NCI-H524 treated with DMSO at 0.1 percent for 48 hours (cell line): ENCODE results near the gene GNLY.

Experiments
- DNase-seq: peaks from one replicate; lab custom pipeline; 2025; lab: John Stamatoyannopoulos, UW

GNLY gene

DNA sequence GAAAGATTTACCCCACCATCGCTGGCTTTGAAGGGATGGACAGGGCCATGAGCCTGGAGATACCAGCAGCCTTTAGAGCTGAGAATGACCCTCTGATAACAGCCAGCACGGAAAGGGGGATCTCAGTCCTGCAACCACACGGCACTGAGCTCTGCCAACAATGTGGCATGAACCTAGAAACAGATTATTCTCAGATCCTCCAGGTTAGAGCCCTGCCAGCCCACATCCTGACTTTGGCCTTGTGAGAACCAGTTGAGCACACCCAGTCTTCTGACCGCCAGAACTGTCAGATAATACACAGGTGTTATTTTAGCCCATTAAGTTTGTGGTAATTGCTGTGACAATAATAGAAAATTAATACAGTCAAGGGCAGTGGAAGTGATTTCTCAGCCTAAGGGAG is 9.4 kb upstream of the GNLY start:
- DNase-seq = no peak

DNA sequence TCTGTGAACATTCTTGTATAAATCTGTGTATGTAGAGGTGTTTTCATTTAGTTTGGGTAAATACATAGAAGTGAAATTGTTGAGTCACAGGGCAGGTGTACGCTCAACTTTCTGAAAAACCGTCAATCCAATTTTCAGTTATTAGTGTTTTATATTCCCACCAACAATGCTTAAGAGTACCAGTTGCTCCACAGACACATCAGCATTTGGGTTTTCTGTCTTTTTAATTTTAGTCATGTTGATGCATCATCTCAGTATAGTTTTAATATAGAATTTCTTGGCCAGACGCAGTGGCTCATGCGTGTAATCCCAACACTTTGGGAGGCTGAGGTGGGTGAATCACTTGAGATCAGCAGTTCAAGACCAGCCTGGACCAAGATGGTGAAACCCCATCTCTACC is 3.2 kb upstream of the GNLY start:
- no peak for DNase-seq

DNA sequence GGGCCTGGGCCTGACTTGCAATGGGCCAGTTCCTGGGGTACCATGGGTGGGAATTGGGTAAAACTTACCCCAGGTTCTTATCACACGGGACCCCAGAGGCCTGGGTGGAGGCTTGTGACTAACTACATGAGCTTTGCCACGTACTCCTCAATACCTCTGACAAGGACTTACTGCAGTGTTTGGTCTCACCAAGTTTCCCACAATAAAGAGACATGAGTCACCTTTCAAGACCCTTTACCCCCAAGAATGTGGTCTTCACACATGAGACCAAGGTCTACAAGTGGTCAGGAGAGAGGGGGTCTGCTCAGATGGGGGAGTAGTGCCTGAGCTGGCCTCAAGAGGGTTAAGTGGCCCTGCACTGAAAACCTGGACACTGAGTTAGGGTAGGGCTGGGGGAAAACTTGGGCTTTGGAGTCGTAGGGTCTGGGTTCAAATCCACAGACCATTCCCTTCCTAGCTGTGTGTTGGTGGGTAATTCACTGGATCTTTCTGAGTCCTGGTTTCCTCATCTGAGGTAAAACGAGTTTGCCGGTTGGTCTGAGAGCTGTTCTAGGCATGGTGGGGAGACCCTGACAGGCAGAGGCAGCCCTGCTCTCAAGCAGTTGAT is 2.0 kb upstream of the GNLY start:
- DNase-seq = no peak

DNA sequence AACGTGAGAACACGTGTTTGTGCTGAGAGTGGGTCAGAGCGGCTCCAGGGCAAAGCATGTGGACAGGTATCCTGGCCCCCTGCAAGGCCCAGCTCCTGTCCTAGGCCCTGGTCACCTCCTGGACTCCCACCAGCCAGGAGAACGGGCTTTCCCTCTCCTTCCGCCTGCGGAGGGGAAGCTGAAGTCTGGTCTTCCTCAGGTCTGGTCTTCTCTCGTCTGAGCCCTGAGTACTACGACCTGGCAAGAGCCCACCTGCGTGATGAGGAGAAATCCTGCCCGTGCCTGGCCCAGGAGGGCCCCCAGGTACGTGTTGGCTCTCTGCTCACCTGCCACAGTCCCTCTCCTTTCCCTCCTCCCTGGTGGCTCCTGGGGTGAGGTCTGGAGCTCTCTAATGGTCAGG is 963 bp downstream of the GNLY start:
- no peak for DNase-seq

DNA sequence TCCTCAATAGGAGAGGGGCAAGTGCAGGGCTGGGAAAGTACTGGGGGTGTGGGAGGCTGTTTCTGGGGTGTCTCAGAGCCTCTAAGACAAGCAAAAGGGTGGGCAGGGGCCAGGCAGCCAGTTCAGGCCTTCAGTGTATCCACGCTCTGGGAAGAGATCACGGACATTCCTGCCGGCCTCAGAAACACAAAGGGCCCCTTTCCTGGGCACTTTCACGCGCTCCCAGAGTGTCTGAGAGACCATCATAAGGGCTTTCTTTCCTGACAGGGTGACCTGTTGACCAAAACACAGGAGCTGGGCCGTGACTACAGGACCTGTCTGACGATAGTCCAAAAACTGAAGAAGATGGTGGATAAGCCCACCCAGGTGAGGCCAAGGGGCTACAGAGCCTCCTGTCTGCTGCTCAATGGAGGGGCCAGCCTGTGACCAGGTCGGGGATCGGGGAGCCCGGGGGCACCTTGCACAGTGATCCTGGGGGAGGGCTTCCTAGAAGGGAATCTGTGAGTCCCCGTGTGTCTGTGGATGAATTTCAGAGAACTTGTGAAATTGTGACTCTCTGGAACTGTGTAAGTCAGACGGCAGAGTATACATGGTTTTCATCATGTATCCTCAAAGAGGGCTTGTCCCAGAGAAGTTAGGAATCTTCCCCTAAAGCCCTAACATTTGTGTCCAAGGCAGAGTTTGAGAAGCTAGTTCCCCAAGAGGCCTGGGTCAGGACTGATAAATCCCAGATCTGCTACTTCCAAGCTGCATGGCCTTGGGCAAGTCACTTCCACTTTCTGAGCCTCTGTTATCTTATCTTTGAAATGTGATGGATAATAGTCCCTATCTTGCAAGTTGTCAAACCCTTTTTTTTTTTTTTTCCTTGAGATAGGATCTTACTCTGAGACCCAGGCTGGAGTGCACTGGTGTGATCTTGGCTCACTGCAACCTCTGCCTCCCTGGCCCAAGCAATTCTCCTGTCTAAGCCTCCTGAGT is 1.8 kb downstream of the GNLY start:
- no peak for DNase-seq

DNA sequence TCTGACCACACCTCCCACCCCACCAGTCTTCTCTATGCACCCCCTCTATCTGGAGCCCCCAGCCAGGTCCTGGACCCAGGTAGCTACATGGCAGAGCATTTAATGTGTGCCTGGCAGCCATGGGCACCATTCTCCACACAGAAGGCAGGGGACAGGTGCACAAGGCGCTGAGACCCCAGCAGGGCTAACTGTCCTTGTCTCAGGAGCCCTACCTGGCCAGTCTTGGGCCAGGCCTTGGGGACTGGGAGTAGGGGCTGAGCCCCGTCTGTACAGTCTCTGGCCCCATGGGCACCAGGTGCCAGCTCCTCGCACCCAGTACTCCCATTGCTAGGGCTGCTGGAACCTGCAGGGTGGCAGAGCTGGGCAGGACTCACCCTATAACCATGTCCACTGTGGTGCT is 2.9 kb downstream of the GNLY start:
- DNase-seq = no peak

DNA sequence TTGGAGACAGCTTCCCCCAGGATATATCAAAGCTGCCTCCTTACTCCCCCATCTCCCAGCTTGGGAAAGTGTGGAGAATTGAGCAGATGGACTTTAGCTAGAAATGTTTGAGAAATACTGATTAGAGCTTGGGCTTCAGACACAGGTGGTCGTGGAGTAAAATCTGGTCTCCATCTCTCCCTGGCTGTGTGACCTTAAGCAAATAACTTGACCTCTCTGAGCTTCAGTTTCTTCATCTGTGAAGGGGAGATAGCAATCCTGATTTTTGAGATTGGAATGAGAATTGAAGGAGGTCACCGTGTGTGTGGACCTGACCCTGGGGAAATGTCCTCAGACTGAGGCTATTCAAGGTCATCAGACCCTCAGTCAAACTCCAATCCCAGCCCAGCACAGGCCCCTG is 3.6 kb downstream of the GNLY start:
- no peak for DNase-seq

DNA sequence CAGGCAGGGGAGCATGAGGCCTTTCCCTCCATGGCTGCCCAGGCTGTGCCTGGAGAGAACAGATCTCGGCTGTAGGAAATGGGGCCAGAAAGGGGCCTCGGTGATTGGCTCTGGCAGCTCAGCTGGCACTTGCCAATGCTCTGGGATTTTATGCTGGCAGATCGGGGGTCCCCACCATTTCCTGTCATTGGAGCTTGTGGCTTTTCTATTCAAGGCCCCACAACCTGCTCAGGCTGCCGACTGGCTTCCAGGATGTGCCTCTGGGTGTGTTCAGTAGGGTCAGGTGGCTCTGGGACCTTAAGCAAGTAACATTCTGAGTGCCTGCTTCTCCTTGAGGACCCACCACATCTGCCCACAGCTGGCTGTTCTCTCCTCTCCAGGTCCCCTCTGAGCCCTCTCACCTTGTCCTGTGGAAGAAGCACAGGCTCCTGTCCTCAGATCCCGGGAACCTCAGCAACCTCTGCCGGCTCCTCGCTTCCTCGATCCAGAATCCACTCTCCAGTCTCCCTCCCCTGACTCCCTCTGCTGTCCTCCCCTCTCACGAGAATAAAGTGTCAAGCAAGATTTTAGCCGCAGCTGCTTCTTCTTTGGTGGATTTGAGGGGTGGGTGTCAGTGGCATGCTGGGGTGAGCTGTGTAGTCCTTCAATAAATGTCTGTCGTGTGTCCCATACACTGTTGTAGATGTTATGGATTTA is 4.2 kb downstream of the GNLY start:
- DNase-seq = no peak

DNA sequence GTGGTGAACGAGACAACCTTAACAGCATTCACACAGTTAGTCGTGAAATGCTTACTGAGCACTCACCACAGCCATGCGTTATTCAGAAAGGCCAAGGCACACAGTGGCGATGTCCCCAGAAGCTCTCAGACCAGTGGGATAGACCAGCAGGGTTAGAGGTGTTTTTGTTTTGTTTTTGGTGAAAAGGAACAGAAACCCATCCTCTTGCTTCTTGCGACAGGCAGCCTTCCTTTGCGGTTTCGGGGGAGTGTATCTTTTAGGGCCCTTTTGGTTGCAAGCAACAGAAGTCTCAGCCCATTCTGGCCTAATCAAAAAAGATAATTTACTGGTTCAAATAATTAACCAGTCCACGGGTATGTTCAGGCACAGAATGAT is 4.7 kb downstream of the GNLY start:
- no peak for DNase-seq

DNA sequence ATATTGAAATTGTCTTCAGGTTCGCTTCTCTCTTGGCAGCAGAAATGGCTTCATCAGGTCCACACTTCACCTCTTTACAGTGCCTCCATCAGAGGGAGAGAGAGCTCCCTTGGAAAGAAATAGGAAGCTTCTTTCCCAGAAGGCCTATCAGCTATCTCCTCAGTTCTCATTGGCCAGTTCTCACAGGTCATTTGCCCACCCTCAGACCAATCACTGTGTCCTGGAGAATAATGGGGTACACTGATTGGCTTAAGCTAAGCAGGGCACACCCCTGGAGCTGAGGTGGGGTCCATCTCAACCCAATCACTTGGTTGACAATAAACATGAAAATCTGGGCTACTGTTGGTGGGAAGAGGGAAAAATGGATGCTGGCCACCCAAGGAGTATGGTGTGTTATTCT is 5.2 kb downstream of the GNLY start:
- no peak for DNase-seq

DNA sequence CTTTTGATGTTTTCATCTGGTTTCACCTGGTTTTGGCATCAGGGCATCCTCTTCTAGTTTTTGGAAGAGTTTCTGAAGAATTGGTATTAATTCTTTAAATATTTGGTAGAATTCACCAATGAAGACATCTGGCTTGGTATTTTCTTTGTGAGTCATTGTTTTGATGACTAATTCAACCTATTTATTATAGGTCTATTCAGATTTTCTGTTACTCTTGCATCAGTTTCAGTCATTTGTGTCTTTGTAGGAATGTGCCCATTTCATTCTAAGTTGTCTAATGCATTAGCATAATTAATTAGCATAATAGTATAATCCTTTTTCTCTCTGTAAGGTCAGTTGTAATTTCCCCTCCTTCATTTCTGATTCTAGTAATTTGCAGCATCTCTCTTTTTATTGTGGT is 8.0 kb downstream of the GNLY start:
- DNase-seq = no peak

DNA sequence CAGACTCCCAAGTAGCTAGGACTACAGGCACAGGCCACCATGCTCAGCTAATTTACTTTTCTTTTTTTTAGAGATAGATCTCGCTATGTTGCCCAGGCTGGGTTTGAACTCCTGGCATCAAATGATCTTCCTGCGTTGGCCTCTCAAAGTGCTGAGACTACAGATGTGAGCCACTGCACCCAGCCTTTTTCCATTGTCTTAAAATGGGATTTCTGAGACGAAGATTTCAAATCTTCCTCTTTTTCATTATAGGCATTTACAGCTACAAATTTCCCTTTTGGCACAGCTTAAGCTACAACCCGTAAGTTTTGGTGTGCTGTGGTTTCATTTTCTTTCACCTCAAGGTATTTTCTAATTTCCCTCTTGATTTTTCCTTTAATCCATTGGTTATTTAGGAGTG is 8.6 kb downstream of the GNLY start:
- DNase-seq = no peak

DNA sequence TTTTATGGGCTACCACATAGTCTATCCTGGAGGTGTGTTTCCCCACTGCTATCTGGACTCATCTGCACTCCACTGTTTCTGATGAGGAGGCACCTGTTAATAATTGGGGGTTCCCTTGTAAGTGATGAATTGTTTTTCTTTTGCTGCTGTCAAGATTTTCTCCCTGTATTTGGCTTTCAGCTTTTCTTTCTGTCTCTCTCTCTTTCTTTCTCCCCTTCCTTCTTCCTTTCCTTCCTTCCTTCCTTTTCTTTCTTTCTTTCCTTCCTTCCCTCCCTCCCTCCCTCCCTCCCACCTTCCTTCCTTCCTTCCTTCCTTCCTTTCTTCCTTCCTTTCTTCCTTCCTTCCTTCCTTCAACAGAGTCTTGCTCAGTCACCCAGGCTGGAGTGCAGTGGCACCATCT is 9.2 kb downstream of the GNLY start:
- no peak for DNase-seq

DNA sequence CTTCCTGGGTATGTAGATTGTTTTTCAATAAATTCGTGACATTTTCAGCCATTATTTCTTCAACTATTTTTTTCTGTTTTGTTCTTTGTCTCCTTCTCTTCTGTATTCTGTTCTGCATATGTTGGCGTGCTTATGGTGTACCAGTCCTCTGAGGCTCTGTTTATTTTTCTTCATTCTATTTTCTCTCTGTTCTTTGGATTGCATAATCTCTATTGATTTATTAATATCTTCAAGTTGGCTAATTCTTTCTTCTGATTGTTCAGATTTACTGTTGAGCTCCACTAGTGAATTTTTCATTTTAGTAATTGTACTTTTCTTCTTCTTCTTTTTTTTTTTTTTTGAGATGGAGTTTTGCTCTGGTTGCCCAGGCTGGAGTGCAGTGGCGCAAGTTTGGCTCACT is 9.9 kb downstream of the GNLY start:
- DNase-seq = no peak

DNA sequence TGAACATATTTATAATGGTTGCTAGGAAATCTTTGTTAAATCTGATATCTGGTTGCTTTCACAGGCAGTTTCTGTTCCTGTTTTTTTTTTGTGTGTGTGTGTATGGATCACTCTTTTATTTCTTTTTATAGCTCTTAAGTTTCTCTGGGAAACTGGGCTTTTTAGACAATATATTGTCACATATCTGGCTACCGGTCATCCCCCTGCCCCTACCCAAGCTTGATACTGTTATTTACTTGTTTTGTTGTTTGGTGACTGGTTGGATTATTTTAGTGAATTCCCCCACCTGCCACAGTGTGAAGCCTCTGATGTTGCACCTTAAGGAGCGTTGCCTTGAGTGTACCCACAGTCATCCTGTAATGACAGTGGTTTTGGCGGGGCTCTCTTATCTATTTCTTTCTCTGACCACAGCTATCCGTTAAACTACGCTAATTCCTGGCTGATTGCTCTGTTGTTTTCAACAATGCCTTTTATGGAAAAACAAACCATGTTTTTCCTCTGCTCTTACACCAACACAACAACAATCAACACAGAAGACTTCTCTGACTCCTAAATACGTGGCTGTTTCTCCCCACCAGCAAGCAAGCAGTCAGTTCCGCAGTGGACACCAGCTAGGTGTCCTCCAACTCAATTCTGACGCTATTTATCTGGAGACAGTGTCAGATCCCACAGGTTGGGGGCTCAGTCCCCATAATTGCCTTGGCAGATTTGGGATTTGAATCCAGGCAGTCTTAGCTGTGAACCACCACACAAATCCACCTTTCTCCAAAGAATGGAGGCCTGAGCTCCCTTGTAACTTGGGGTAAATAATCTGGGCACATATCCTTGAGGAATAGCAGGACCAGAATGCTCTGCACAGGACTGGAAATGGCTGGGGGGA is 10.9 kb downstream of the GNLY start:
- DNase-seq = no peak

DNA sequence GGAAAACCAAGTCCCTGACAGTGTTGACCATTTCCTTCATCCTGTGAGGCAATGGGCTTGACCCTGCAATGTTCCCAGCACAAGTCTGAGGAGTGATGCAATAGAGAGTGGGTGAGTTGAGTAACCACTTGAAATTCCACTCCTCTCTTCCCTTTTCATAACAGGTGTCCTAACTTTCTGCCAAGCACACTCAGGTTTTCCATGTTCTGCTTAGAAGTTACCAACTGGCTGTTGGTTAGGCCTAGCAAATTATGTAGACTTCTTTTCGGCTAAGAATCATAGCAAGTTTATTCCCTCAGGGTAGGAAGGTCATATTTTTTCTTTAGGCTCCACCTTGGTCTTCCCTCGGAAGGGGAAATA is 11.5 kb downstream of the GNLY start:
- no peak for DNase-seq

DNA sequence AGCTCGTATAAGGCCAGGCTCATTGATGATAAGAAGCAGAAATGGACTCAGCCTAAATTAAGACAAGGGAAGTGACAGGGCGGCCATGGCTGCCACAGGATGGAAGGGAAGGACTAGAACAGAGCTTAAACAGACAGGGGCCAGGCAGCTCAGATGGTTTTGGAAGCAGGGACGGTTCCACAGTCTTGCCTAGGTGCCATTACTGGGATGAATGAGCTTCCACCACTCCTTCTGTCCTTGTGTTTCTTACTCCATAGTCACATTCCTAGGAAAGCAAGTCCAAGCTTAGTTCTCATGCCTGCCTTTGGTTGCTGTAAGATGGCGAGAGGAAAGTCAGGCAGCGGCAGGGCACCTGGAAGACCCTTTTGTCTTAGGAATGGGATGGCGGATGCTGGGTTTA is 11.9 kb downstream of the GNLY start:
- no peak for DNase-seq

DNA sequence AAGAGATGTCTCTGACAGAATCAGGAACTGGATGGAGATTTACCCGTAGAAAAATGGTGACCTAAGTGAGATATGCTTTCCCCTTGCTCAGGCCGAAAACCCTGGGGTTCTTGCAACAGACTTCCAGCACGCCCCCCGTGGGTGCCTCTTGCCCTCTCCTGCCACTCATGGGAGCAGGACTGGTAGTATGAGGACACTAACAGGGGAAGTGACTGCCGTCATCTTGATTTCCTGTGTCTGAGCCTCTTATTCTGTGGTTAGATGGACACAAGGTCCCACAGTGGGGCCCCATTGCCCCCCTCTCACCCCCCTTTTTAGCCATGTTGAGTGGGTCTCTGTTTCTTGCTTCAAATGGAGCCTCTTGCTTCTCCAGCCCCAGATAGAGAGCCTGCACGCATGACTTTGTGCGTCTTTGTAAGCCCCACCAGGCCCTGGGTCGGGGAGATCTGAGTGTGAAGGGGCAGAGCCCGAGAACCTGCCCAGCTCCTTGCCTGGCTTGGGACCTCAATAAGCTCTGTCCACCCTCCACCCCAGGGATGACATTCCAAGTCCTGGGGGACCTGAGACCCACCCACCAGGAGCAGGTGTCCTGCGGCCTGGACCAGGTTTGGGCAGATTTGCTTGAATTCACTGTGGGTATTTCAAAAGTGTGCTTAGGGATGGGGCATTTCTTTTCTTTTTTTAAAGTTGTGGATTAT is 12.6 kb downstream of the GNLY start:
- DNase-seq = no peak

DNA sequence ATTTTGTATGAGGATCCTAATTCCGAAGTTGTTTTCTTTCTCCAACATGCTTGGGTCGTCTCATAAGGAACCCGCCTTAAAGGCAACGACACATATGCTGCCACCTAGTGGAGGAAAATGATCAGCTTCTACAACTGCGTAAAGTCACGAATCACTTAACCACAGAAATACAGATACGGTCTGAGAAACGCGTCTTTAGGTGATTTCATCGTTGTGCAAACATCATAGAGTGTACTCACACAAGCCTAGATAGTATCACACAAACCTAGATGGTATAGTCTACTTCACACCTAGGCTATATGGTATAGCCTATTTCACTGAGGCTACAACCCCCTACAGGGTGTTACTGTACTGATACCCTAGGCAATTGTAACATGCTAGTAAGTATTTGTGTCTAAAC is 13.1 kb downstream of the GNLY start:
- DNase-seq = no peak

DNA sequence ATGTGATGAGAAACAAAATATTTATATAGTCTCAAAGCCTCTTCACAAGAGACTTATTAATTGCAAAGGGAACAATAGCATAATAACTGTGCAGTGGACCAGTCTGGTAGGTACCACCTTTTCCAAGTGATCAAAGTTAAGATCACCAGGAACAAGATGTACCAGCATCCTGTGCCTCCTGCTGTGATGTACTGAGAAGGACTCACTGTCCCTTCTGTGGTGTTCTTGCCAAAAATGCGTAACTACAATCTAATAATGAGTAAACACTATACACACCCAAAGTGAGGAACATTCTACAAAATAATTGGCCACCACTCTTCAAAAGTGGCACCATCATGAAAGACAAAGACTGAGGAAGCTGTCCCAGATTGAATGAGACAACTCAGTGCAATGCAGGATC is 14.5 kb downstream of the GNLY start:
- no peak for DNase-seq

DNA sequence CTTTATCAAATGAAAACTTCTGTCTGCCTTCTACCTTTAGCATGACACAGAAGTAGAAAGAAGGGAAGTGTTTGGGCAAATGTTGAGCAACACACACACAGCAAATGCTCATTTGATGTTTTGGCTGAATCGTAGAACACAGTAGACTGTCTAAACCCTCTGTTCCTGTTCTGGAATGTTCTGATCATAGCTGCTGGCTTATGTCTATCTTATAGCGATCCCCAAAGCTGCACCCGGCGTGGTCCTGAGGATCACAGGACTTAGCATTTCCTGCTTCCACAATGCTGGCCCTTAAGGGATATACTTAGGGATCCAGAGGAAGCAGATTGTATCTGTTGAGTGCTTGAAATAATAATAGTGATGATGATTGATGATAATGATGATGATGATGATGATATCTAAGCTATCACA is 15.2 kb downstream of the GNLY start:
- DNase-seq = no peak
